HG02588 (cell line): ENCODE measurements around the gene CTU1.

Experiments used
- ATAC-seq: cut with Tn5 transposase; IDR thresholded peaks from one replicate; pipeline ENCODE4 v1.9.1; 2021; ENCODE audit warnings: mild to moderate bottlenecking, moderate library complexity; ENCODE audit not compliant: unreplicated experiment

CTU1 gene

DNA sequence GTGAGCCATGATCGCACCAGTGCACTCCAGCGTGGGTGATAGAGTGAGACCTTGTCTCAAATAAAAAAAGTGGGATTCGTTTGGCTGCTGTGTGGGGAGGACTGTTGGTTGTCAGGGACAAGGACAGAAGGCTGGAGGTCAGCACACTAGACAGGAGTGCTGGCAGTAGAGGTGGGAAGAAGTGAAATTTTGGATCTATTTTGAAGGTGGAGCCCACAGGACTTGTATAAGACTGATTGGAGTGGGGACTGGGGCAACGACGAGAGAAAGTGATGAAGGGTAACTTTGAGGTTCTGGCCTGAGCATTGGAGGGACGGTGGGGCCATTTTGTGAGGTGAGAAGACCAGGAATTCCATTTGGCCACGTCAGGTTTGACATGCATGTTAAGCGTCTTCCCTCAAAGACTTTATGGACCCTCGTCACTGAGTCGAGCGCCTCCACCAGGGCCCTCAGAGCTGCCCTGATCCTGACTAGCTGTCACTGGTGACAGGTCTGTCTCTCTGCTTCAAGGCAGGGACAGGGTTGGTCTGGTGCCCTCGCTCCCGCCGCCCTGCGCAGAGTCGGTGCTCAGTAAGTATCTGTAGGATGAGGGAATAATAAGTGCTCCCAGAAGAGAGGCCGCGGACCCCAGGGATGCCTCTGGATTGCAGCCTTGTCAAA lies 673 bp downstream of the CTU1 start:
- no peak for ATAC-seq

DNA sequence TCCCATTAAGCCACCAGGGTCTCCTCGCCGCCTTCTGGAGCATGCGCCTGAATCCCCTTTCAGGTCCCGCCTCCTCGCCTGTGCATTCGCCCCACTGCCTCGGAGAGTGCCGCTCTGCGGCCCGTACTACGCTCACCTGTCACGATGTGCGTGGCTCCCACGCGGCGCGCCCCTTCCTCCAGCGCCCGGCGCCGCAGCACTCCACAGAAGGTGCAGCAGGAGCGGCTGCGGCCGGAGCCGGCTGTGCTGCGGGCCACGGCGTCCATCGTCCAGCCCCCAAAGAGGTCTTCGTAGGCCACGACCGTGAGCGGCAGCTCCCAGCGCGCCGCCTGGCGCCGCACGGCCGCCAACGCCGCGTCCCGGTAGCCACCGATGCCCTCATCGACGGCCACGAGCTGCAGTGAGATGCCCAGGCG lies 4.3 kb downstream of the CTU1 start:
- no peak for ATAC-seq

DNA sequence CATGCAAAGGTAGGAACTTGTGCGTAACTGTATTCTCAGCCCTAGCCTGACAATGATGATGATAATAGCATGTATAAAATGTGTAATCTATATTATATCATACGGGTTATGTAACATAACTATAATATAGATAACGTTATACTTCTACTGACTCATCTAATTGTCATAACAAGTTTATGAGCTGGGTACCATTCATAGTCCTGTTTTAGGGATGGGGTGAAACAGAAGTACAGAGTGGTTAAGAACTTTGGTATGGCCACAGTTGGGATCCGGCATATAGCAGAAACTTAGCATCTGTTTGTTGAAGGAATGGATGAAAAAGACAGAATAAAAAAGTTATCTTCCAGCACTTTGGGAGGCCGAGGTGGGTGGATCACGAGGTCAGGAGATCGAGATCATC lies 5.2 kb downstream of the CTU1 start:
- ATAC-seq: no peak

DNA sequence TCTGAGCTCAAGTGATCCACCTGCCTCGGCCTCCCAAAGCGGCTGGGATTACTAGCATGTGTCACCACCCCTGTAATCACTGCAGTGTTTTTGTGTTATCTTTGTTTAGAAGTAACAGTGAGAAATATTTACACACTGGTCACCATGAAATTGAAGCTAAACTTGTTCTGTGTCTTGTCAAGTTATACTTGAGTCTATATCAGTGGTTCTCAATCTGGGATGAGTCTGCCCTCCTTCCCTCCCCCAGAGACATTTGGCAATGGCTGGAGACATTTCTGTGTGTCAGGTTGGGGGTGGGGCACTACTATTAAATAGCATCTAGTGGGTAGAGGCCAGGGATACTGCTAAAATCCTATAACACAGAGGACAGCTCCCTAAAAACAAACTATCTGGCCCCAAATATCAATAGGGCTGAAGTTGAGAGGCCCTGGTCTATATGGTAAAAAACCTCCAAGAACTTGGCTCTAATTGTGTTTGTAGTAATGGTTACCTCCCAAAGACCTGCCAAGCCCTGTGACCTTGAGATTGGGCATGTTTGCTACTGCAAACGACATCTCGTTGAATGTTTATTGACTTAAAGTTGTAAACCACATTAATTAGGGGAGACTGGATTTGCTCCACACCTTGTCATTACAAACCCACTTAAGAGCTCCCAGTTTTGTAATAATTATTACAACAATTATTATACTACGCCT lies 6.9 kb downstream of the CTU1 start:
- no peak for ATAC-seq

DNA sequence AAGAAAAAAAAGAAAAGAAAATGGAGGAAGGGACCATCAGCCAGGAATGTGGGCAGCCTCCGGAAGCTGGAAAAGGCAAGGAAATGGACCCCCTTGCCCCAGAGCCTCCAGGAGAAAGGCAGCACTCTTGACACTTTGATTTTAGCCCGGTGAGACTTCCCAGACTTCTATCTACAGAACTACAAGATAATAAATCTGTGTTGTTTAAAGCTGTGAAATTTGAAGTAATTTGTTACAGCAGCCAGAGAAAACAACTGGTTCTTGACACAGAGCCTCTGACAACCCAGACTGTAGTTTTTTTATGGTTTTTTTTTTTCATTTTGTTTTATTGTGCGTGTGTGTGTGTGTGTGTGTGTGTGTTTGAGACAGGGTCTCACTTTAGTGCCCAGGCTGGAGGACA lies 7.6 kb downstream of the CTU1 start:
- no peak for ATAC-seq

DNA sequence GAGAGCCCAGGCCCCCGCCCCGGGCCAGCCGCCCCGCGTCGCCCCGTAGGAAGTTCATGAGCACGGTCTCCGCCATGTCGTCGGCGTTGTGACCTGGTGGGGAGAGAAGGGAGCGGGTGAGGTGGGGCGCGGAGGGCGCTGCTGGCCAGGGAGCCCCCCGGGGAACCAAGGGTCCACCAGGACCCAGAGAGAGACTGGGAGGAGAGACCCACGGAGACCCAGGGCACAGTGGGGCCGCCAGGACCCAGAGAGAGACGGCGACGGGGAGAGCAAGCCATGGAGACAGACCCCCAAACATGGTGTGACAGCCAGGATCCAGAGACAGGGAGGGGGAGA lies 9.2 kb downstream of the CTU1 start:
- ATAC-seq: no peak

DNA sequence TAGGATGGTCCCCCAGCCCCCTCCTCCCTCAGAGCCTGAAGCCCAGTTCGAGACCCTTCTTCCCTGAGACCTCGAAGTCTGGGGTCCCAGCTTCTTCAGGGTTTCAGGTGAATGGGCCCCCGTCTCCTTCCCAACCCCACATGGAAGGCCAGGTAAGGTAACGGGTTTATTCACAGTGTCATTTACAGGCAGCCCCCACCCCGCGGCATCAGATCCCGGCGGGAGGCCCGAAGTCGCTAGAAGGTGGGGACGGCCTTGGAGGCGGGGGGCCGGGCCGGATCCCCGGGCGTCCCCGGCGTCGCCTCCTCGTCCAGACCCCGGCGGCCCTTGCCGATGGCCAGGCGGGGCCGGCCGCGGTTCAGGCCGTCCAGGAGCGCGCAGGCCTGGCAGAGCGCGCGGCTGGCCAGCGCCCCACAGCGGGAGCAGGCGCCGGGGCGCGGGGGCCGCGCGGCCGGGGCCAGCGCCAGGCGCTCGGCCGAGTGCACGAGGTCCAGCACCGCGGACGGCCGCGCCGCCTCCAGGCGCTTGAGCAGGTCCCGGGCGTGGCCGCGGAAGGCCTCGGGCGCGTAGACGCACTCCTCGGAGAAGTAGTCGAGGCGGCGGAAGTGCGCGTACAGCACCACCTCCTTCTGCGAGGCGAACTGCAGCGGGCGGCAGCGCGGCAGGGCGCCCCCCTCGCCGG lies 9.7 kb downstream of the CTU1 start:
- ATAC-seq: no peak

DNA sequence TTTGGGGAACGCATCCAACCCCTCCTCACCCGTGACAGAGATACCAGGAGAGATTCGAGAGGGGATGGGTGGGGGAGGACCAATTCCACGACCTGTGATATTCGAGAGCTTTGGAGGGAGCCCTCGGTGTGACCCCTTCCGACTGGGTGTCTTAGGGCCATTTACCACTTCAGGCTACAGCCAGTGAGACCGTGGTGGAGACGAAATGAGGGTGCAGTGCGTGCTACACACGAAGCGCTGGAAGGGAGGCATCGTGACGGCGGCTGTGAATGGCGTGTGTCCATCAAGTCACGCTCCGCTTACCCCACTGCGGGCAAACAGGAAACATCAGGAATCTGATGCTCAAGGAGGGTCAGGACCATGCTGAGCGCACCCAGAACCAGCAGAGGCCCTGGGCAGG lies 10.4 kb downstream of the CTU1 start:
- no peak for ATAC-seq

DNA sequence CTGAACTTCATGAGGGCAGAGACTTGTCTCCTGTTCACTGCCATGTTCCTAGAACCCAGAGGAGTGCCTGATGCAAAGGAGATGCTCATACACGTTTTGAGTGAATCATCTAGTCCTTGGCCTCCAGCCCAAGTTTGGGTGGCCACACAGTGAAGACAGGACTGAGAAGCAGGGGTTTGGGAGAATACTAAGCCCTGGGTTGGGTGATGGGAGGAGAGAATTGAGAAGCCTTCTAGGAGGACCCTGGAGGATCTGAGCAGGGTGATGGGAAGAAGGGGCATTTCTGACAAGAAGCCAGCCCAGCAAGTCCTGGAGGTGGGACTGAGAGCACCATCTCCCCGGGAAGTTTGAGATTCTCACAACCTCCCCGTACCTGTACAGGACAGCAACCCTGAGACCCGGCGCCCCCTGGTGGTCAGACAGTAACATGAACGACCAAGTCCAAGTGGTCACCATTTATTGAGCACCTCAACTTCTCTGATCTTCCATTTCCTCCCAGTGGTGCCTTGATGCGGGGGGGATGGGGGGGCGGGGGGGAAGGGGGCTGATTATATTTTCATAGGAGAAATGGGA lies 11.0 kb downstream of the CTU1 start:
- no peak for ATAC-seq

DNA sequence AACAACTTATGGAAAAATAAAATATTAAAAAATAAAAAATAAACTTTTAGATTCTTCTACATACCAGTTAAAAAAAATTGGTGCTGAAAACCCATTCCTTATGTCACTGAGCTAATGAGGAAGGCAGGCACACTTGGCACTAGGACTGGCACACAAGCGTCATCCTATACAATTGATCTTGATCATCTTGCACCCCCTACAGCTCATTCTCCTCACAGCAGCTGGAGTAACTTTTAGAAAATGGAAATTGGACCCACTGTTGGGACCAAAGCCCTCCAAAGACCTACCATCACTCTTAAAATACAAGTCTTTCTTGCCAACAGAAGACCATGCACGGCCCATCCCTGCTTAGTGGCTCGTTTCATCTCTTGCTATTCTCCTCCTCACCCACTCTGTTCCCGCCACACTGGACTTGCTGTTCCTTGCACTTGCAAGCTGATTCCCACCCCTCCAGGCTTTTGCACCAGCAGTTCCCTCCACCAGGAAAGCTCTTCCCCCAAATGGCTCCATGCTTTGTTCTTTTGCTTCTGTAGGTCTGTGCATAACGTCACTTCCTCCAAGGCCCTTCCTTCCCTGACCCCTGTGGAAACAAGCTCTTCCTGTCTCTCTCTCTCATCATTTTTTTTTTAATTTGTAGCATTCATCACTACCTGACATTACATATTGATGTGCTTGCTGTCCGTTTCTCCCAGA lies 11.6 kb downstream of the CTU1 start:
- no peak for ATAC-seq

DNA sequence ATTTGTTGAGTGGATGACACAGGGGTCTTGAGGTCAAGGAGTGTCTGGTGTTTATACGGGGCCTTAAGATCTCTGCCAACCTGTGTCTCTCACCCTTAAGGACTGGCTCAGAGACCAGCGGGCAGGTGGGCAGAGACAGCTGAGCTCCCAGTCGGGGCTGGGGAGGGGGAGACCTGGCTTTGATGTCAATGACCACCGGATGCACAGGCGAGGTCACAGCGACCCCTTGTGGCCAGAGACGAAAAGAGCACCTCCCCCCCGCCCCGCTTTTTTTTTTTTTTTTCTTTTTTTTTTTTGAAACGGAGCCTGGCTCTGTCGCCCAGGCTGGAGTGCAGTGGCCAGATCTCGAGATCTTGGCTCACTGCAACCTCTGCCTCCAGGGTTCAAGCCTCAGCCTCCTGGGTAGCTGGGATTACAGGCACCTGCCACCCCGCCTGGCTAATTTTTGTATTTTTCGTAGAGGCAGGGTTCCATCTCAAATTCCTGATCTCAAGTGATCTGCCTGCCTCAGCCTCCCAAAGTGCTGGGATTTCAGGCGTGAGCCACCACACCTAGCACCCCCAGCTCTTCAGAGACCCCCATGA lies 13.4 kb downstream of the CTU1 start:
- ATAC-seq: no peak

DNA sequence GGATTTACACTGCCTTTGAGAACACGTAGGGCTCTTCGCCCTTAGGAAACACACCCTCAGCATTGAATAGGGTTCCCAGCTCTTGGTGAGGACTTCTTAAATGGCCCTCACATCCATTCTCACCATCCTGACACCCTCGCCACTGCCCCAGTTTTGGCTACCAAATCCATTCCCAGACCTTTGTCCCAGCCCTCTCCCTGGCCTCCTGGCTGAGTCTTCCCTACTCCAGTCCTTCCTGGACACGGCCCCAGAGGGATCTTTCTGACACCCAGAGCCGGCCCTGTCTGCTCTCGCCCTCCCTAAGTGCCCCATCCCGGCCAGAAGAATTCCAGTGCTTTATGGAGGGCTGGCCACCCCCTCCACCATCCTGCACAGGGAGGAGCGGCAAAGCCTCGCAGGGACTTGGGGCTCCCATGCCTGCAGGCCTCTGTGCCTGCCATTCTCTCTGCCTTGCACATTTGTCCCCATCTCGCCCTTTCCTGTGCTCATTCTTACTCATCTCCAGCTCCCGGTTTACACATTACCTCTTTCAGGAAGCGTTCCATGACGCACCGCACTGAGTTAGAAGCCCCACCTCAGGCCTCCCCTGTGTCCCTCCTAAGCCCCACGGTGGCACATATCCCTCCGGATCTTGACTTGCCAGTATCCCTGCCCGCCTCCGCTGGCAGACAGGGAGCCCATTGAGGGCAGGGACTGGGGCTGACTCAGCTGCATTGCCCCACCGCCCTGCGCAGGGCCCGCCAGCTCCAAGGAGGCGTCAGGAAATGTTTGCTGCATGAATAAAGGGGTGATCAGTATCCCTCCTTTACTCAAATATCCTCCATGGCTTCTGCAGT lies 14.5 kb downstream of the CTU1 start:
- ATAC-seq: no peak

DNA sequence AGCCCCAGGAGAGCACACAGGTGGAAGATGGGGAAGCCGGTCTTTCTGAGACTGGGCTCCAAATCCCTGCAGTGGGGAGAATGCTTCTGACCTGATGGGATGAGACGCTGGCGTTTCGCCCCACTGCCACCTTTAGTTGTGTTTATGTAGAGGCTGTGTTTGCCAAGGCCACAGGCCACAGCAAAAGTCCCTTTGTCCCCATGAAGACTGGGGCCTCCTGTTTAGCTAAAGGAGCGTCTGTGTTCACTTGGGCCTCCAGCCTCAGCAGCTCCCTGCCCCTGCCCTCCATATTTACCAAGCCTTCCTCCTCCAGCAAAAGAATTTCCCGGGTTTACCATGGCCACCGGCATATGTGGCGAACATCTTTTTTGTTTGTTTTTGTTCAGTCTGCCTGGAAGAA lies 15.1 kb downstream of the CTU1 start:
- ATAC-seq: no peak

DNA sequence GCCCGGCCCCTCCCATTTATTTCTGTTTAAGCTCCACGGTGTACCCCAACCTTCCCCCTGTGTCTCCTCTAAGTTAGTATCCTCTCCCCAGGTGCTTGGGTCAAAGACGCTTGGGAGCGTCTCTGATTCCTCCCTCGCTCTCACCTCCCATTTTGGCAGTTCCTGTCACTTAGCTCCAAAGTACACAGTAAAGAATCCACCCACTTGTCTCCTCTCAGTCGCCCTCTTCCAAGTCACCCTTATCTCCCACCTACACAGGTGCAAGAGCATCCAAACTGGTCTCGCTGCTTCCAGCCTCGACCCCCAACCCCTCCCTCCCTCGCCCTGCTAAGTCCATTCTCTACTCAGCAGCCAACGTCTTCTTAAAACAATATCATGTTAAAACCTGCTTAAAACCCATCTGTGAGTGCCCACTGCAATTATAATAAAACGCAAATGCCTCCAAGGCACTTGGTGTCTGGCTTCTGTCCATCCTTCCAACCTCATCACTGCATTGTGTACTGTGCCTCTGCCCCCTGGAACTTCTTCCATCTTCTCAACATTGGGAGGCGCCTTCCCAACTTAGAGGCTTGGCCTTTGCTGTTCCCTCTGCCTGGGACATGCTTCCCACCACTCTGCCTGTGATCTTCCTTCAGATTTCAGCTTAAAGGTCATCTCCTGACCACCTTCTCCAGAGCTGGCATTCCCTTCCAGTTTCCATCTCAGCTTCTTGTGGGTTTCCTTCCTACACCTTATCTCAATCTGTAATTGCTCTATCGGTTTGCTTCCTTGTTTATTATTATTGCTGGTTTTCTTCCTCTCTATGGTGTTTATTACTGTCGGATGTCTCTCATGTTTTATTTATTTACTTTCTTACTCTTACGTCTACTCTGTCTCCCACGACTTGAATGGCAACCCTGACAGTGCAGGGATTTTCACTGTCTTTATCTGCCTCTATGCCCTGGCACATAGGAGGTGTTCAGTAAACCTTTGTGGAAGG lies 16.0 kb downstream of the CTU1 start:
- no peak for ATAC-seq

DNA sequence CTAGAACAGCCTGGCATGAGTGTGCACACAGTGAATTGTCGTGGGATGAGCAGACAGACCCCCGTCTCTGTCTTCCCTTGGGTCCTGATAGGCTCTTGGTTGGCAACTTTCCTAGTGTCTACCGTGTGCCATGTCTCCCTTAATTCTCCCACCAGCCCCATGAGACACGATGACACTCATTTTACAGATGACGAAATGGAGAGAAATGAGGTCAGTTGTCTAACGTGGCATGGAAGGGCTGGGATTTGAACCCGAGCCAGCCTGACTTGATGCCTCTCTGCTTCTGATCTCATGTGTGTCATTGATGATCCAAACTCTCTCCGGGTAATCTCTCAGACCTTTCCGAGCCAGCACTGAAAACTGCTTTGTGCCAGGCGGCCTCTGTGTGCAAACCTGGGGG lies 17.1 kb downstream of the CTU1 start:
- no peak for ATAC-seq

DNA sequence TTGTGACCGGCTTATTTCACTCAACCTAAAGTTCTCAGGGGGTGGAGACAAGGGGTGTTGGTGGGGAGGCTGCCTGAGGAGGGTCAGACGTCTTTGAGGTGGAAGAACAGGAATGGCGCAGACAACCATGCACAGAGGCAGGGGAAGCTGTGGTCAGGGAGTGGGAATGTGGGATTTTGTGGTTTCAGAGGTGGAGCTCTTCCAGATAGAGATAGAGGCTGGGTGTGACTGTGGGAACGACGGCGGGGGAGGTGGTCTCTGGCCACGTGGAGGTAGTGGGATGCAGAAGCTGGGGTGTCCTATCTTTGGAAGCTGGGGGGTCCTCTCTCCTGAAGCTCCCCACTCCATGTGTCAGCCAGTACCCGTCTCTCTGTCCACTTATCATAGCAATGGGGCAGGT lies 17.7 kb downstream of the CTU1 start:
- no peak for ATAC-seq

DNA sequence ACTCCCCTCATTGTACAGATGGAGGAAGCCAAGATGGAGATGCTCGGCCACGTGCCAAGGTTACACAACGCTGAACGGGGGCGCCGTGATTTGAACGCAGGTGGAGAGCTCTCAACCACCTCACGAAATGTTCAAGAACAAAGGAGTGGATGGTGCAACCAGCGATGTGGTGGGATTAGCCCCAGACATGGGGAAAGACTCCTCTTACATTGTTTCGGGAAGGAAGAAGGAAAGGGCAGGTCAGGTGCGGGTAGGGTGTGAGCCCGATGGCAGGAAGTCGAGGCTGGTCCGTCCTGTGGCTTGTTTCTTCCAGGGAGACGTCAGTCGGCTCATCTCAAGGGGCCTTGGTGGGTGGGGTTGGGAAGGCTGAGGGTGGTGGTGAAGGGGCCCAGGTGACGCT lies 18.4 kb downstream of the CTU1 start:
- no peak for ATAC-seq

DNA sequence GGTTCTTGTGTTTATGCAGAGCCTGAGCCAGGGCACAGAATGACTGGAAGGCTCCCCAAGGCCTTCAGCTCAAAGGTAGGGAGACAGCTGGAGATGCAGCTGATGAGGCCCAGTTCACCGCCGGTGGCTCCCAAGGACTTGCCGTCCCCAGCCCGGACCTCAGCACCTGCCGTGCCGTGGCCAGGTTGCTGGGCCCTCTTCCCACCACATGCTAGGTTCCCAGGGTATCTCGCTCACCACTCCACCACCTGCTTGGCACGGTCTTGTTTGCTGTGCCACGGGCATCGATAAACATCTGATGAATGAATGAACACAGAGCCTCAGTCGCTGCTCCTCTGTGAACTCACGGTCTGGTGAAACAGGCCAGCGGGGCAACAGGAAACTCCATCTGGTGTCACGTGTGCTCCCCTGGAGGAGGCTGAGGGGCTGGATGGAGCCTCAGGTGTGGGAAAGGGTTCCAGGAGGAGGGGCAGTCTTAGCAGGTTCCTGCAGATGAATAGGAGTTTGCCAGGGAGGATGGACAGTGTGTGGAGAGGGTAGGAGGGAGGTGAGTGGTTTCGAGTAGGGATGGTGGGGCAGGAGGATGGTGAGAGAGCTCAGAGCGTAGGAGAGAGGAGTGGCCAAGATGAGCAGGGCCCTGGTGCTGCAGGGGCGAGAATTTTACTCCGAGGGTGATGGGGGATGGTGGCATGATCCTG lies 21.9 kb downstream of the CTU1 start:
- no peak for ATAC-seq

DNA sequence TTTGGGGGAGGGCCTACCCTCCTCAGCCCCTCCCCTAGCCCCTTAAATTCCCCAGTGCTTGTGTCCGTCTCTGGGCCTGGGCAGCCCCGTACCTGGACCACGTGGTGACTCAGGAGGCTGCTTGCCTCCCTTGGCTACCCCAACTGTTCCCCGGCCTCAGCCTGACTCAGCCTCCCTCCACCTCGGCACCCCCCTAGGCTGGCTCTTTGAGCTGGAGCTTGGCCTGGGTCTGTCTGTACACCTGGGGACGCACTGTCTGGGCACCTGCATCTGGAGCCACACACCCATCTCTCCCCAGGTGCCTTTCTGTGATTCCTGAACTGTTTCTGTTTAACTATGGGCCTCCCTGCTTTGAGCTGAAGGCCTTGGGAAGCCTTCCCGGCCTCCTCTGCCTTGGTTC lies 23.7 kb downstream of the CTU1 start:
- ATAC-seq: no peak
